ENCODE measurements around the gene PMEPA1.
A peak's percentile ranks its signal among the peaks of the same experiment; 100 is the strongest.

Gene PMEPA1, protein sequence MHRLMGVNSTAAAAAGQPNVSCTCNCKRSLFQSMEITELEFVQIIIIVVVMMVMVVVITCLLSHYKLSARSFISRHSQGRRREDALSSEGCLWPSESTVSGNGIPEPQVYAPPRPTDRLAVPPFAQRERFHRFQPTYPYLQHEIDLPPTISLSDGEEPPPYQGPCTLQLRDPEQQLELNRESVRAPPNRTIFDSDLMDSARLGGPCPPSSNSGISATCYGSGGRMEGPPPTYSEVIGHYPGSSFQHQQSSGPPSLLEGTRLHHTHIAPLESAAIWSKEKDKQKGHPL

DNA sequence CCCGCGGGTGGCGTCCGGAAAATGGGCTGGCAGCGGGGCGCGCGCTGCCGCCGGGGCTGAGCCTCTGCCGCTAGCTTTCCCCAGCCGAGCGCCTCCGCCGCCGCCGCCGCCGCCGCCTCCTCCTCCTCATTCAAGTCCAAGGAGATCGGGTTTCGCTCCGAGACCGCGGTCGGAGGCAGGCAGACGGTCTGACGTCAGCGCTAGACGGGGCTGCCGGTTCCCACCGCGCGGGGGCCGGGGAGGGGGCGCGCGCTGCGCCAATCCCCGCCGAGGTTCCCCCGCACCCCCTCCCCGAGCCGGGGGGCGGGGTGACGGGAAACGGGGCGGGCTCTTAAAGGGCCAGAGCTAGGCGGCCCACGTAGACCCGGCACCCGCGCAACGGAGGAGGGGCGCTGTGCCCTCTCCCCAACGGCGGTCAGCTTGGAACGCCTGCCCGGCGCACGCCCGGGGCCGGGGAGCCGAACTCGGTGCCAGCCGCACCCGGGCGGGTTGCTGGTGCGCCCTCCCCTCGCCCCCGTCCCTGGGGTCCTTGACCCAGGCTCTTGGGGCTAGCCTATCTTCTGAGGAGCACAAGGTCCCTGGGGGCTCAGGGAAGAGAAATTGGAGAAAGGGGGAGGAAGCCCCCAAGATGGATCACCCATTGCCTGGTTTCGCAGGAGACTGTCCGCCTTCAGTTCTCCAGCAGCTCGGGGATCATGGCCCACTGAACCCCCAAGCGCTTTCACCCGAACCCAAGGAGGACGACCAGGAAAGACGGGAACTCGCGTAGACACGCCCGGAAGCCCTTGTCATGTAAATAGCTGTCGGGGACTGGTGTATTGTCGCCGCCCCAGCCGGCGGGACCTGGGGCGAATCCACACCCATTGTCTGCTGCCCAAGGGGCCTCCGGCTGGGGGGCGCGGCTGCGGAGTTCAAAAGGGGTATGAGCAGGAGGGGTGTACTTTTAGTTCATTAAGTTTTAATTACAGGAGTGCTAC is at the start of gene PMEPA1:
Gene PMEPA1 (minus strand): TSS at position 193 of the 977 bp plus-strand sequence. CDS start 433 bp downstream, outside the sequence.
- DNase-seq (ENCODE audit: low read depth), result peak; percentile 81

DNA sequence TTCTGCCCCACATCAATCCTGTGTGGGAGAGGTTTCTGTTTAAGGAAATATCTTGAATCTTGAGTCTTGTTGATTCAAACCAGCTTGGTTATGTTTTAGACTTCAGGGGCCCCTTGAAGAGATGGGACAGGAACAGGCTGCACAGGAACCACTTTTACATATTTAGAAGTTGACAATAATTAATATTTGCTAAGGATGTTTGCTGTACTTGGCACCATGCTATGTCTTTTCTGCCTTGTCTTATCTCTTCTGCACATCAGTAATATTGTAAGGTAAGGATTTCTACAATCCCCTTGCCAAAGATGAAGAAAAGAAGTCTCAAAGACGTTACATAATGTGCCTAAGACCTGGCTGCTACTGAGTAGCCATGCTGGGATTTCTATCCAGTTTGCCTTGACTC is 48.0 kb upstream of the PMEPA1 start:
- DNase-seq (ENCODE audit: low read depth), result no peak

GRCh38 chr20:57756921-57757320 is 47.1 kb upstream of the PMEPA1 start:
- no peak for DNase-seq (ENCODE audit: low read depth)

GRCh38 chr20:57756213-57756612 is 46.4 kb upstream of the PMEPA1 start:
- no peak for DNase-seq (ENCODE audit: low read depth)

GRCh38 chr20:57755609-57756008 is 45.8 kb upstream of the PMEPA1 start:
- DNase-seq (ENCODE audit: low read depth), result no peak

DNA sequence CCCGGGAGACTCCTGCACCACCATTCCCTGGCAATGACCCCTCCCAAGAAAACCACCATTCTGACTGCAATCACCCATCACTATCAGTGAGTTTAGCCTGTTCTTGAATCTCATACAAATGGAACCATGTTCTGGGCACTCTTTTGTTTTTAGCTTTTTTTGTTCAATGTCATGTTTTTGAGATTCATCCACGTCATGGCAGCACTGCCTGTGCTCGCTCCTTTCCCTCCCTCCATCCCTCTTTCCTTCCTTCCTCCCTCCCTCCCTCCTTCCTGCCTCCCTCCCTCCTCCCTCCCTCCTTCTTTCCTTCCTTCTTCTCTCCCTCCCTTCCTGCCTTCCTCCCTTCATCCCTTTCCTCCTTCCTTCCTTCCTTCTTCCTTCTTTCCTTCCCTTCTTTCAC is 44.4 kb upstream of the PMEPA1 start:
- DNase-seq (ENCODE audit: low read depth), result no peak

DNA sequence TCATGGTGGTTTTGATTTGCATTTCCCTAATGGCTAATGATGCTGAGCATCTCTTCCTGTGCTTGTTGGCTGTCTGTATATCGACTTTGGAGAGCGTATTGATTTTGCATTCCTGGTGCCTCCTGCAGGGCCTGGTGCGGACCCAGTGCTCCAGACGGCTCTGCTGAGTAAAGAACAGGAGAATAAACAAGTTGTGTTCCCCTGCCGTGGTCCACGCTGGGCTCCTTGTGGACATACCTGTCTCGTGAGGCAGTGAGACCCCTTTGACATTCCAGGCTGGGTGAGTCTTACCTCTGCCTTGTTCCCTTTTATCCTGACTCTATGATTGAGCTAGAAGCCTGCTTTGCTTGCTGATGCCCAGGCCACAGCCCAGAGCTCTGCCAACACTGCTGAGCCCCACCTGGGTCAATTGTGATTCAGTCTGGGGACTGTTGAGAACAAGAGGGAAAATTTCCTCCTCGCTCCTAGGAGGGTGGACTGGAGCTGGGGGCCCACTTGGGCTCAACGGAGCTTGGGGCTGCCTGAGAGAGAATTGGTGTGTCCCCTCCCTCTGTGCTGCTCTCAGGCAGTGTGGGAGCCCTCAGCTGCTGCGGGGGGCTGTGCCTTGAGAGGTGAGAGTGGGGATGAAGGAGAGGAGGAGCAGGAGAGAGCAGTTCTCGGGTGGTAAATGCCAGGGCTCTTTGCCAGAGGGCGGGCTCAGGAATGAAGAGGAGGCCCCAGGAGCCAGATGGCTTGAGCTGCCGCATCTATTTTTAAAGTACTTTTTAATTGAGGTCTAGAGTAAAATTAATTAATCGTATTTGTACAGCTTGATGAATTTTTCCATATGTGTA is 43.7 kb upstream of the PMEPA1 start:
- no peak for DNase-seq (ENCODE audit: low read depth)

- no peak for DNase-seq (ENCODE audit: low read depth)
Observed at GRCh38 chr20:57751411-57751810, 41.6 kb upstream of the PMEPA1 start.

- no peak for DNase-seq (ENCODE audit: low read depth)
Observed at GRCh38 chr20:57749869-57750268, 40.1 kb upstream of the PMEPA1 start.

DNA sequence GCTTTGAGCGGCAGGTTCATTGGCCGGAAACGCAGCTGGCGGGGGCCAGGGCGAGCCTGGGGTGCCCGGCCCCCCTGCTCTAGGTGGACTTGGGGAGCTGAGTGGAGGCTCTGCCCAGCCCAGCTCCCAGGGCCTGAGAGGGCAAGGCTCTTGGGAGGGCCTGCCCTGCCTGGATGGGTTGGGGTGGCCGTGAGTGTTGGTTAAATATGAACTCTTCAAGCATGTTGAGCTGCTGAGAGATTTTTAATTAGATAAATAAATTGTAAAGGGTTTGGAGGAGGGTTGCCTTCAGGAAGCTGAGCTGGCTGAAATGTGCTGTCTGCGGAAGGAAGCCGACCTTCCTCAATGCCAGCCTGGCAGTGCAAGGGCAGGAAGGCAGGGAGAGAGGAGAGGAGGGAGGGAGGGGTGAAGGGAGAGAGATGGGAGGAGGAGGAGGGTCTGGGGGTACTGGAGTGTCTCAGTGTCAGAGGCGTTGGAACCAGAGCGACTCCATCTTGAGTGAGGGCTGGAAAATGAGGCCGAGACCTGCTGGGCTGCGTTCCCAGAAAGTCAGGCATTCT is 39.4 kb upstream of the PMEPA1 start:
- no peak for DNase-seq (ENCODE audit: low read depth)

DNA sequence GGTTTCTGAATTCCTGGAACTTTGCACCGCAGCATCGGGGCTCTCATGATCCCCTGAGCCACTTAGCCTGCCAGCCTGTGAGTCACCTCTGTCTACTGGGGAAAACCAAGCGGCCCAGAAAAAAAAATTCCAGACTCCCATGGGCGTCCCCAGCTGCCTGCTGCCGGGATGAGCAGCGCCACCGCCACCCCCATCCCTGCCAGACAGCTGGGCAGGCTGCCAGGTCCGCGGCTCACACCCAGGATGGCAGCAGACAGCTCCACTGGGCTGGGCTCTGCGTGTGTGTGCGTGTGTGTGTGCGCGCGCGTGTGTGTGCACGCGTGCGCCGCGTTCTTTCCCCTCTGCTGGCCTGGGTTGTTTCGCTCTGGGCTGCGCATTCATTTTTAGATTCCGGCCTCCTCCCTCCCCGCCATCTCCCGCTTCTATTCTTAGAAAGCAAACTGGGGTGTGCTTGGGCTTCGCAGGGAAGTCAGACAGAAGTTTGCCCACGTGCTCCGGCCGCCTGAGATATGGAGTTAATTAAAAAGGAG is 38.9 kb upstream of the PMEPA1 start:
- DNase-seq (ENCODE audit: low read depth), result peak; percentile 2

DNA sequence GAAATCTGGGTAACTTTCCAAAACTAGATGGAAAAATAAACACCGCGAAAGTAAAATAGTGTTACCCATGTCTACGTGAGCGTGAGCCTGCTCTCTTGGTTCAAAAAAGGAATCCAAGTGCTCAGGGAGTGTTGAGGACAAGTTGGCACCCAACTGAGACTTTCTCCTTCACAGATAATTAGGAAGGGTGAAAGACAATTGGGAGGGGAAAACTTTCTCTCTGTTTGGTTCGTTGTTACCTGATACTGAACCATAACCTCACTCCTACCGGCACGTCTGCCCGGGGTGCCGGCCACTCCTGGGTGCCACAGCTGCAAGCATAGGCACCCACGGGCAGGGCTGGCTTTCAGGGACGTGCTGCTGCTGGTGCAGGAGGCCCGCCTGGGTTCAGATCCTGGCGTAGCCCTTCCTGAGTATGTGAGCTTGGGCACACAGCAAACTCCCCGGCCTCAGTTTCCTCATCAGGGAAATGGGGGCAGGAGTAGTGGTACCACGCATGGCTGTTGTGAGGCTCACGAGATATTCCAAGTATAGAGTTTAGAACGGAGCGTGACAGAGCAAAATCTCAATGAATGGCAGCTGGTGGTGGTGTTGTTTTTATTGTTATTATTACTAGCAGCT is 38.2 kb upstream of the PMEPA1 start:
- no peak for DNase-seq (ENCODE audit: low read depth)

DNA sequence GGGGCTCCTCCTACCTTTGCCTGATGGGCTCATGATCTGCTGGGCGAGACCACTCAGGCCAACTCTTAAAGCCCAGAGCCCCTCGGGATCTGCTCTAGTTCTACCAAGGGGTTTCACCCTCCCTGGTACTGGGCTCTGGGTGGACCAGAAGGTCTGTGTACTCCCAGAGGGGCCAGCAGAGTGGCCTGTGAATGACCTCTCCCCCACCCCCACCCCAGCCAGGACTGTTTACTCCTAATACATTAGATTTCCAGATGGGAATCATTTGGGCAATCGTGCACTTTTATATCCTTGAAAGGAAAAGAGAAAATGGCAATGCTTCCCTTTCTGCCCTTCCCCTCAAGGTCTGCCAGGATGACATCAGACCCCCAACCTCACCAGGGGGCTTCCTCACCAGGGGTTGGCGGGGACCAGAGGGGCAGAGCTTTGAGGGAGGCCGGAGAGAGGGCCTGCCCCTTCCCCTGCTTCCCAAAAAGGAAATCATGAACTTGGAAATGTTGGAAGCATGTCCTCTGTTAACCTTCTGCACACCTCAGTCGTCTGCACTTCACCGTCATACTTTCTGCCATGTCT is 37.1 kb upstream of the PMEPA1 start:
- DNase-seq (ENCODE audit: low read depth), result no peak

DNA sequence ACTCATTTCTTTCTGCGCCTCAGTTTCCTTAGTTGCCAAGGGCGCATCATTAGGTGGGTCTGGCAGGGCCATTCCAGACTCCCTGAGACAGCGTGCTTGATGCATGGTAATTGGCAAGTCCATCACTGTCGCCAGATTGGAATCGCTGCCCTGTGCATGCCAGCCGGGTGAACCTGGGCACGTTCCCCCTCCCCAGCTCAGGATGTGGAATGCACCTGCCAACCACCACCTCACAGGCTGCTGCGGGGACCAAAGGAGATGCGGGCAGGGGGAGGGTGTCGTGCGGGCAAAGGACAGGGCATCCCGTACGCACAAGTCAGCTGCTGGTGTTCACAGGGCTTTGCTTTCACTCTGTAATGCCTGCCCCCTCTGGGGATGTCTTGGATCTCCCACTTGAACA is 36.4 kb upstream of the PMEPA1 start:
- no peak for DNase-seq (ENCODE audit: low read depth)

DNA sequence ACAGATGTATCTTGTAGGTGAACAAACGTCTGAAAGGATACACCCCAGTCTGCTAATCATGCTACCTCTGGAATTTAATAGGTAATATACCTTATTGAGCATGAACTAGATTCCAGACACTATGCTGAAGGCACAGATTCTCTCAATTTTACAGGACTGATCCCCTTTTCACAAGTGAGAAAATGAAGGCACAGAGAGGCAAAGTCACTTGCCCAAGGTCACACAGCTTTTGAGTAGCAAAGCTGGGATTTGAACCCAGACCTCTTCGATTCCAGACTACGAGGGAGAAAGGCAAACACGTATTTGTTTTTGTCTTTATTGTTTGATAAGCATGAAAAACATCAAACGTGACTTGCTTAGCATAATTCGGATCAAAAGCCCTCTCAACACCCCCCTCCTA is 34.4 kb upstream of the PMEPA1 start:
- DNase-seq (ENCODE audit: low read depth), result no peak

- DNase-seq (ENCODE audit: low read depth), result no peak
Observed at GRCh38 chr20:57743450-57744095, 33.8 kb upstream of the PMEPA1 start.

DNA sequence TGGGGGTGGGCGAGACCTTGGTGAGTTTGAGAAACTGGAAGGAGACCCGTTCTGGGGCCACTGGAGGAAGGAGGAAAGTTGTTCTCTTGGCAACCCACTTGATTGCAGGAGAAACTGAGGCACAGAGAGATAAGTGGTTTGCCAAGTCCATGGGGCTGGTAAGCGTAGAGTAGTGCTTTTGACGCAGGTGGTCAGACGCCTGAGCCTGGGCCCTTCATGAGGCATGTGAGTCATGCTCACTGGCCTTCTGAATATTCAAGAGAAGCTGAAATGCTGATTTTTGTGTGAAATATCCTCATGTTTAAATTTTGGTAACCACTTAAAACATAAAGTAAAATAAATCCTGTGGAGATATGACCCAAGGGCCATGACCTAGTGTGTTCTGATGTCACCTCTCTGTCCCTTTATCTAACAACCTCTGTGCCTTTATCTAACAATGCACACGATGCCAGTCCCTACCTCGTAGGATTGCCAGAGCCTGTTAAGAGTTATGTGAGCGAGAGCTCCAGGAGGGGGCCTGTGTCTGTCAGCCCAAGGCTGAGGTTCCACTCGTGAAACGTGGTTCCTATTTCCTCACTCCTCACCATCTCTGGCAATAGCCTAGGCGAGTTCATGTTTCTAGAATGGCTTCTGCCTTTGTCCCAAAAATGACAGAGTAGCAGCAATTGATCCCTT is 32.8 kb upstream of the PMEPA1 start:
- DNase-seq (ENCODE audit: low read depth), result no peak

GRCh38 chr20:57738484-57738883 is 28.7 kb upstream of the PMEPA1 start:
- no peak for DNase-seq (ENCODE audit: low read depth)

GRCh38 chr20:57738053-57738452 is 28.2 kb upstream of the PMEPA1 start:
- no peak for DNase-seq (ENCODE audit: low read depth)

DNA sequence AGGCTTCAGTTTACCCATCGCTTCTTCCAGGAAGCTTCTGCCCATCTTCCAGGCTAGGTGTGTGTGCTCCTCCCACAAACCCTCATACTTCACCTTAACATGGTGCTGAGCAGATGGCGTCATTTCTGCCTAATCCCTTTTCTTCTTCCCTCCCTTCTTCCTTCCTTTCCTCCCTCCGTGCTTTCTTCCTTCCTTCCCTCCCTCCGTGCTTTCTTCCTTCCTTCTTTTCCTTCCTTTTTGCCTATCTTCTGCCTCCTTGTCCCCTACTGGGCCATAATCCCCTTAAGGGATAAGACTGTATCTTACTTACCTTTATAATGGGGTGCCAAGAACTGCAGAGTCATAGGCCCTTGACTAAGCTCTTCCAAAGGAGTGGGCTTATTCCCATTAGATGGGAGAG is 27.5 kb upstream of the PMEPA1 start:
- DNase-seq (ENCODE audit: low read depth), result no peak
